Brain microvascular endothelial cell (primary cell): ENCODE measurements around the gene MDN1.

Experiments
- DNase-seq: peaks from one replicate; pipeline ENCODE4 v3.0.0-alpha.2; 2020
- H3K27ac ChIP-seq: fragments of 250-450 bp; sonication (Bioruptor Pico); 2 replicates; pipeline ENCODE4 v1.5.1; 2020; ENCODE audit warnings: mild to moderate bottlenecking, moderate library complexity
- H3K27me3 ChIP-seq: fragments of 250-450 bp; sonication (Bioruptor Pico); replicated peaks from 2 replicates; pipeline ENCODE4 v1.5.1; 2020; ENCODE audit warnings: mild to moderate bottlenecking
- H3K36me3 ChIP-seq: fragments of 250-450 bp; sonication (Bioruptor Pico); replicated peaks from 2 replicates; pipeline ENCODE4 v1.5.1; 2020; ENCODE audit warnings: mild to moderate bottlenecking
- H3K4me3 ChIP-seq: 2 replicates; pipeline ENCODE4 v1.5.1; 2011; ENCODE audit warnings: low read depth, mild to moderate bottlenecking, control low read depth, low read length, moderate library complexity
- in situ Hi-C: cut with HindIII; loops from 2 replicates; pipeline ENCODE4 v1.10.0; 2017; ENCODE audit warnings: low sequenced_read_pairs, low pct_ligation_motif_present
- TF ChIP-seq, protein P1 (sequence below): IDR thresholded peaks from 2 replicates; pipeline ENCODE4 v1.5.1; 2011; ENCODE audit warnings: low read depth, mild to moderate bottlenecking, moderate library complexity, low read length, control low read depth, inconsistent platforms; ENCODE audit errors: missing control alignments

Gene MDN1

DNA sequence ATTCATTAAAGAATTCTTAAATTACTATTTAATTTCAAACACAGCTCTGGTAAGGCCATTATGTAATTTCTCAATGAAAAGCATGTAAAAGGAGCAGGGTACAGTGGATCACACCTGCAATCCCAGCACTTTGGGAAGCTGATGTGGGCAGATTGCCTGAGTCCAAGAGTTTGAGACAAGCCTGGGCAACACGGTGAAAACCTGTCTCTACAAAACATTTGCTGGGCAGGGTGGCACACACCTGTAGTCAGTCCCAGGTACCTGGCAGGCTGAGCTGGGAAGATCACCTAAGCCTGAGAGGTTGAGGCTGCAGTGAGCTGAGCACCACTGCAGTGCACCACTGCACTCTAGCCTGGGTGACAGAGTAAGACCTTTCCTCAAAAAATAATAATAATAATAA is 37.4 kb downstream of the MDN1 start:
- Histone ChIP-seq H3K27ac (no peak overlapping the region), H3K36me3 (peaks cover 26% of the 10 kb centered on the region), H3K27me3 (no peaks in the 10 kb centered on the region), H3K4me3 (no peak overlapping the region)
- in situ Hi-C loops: no loop called here
- DNase-seq: no peak
- TF ChIP-seq, protein P1, sequence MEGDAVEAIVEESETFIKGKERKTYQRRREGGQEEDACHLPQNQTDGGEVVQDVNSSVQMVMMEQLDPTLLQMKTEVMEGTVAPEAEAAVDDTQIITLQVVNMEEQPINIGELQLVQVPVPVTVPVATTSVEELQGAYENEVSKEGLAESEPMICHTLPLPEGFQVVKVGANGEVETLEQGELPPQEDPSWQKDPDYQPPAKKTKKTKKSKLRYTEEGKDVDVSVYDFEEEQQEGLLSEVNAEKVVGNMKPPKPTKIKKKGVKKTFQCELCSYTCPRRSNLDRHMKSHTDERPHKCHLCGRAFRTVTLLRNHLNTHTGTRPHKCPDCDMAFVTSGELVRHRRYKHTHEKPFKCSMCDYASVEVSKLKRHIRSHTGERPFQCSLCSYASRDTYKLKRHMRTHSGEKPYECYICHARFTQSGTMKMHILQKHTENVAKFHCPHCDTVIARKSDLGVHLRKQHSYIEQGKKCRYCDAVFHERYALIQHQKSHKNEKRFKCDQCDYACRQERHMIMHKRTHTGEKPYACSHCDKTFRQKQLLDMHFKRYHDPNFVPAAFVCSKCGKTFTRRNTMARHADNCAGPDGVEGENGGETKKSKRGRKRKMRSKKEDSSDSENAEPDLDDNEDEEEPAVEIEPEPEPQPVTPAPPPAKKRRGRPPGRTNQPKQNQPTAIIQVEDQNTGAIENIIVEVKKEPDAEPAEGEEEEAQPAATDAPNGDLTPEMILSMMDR: no peak

DNA sequence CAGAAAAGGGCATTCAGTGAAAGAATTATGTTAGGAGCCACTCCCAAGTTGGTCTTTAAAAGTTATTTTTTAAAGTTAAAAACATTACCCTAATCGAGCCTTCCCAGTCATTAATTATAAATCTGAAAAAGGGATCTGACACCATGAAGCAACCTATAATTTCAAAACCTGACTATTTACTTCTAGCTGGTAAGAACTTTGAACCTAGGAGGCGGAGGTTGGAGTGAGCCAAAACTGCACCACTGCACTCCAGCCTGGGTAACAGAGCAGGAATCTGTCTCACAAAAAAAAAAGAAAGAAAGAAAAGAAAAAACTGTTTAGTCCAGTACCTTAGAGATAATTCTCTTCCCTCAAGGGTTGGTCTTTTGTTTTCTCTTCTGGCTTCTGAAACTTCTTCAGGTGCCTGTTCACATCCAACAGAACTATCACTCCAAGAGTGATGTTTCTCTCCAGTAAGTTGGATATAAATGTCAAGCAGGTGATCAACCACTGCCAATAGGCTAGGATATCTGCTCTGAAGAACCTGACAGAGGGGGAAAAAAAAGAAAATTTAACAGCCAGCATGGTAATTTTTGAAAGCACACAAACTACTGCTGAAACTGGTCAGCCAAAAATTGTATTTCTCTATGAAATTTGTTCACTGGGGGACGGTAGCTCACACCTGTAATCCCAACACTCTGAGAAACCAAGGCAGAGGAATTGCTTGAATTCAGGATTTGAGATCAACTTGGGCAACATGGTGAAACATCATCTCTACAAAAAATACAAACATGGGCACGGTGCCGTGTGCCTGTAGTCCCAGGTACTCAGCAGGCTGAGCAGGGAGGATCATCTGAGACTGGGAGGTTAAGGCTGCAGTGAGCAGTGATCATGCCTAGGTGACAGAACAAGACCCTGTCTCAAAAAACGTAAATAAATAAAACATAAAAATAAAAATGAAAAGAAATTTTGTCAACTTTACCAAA is 38.2 kb downstream of the MDN1 start:
- DNase-seq: no peak
- TF ChIP-seq, protein P1: no peak
- in situ Hi-C loops: no loop called here
- Histone ChIP-seq H3K4me3 (no peak overlapping the region), H3K27ac (no peak overlapping the region), H3K36me3 (peaks cover 24% of the 10 kb centered on the region), H3K27me3 (no peaks in the 10 kb centered on the region)

DNA sequence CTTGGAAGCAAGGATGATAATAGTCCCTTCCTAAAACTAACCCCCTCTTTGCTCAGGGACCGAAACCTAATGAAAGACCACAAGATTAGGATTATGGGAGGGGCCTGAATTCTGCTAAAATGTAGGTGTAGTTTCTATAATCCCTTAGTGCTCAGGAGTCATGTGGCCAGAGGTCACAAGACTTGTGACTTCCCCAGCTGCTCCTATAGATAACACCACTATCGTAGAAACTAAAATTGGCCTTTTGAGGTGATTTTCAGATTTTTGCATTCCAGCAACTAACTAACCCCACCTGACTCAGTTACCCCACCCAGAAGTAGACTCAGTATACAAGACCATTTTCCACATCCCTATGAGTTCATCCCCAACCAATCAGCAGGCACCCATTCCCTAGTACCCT is 42.1 kb downstream of the MDN1 start:
- Histone ChIP-seq H3K27ac (no peak overlapping the region), H3K4me3 (no peak overlapping the region), H3K36me3 (peaks cover 17% of the 10 kb centered on the region), H3K27me3 (no peaks in the 10 kb centered on the region)
- TF ChIP-seq, protein P1: no peak
- DNase-seq: no peak
- in situ Hi-C loops: no loop called here

DNA sequence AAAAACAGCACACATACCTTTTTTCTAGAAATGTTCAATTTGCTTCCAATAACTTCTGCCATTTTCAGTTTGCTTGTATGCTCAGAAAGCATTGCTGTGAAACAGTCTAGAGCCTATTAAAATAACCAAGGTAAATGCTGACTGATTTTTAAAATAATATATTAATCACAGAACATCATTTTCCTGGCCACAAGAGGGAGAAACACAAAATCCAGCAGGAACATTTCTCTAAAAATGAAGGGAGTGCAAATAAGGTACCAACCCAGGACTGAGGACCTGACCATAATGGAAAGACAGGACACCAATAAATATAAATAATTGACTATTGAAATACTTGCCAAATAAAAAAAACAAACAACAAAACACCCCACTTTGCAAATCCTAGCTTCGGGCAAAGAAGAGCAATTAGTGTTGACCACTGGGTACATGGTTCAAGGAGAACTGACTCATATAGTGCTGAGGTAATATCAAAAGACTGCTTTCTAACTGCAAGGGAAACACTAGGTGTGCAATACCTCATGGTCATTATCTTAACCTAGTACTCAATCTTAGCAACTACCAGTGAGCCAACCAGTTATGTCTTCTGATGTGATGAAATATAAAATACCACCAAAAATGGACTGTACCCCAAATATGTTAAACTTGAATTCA is 42.9 kb downstream of the MDN1 start:
- Histone ChIP-seq H3K27me3 (no peaks in the 10 kb centered on the region), H3K4me3 (no peak overlapping the region), H3K27ac (no peak overlapping the region), H3K36me3 (peaks cover 17% of the 10 kb centered on the region)
- DNase-seq: no peak
- in situ Hi-C loops: no loop called here
- TF ChIP-seq, protein P1: no peak

DNA sequence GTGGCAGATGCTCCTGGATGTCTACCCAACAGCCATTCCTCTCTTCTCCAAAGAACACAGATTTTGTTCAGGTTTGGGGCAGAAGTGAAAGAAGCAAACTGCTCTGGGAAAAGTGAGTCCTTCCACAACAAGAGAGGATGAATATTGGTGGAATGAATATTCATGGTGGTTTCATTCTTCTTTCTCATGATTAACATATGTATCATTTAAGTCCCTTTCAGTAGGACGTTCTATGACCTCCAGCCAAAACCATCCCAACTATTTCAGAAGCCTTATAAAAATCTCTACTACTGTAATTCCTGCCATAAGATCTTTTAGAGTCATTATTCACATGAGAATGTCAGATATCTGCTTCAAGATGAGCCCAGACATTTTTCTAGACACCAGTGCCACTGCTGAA is 44.4 kb downstream of the MDN1 start:
- peaks cover 24% of the 10 kb centered on the region for H3K36me3 ChIP-seq
- TF ChIP-seq, protein P1: no peak
- no peak overlapping the region for H3K27ac ChIP-seq
- in situ Hi-C loops: no loop called here
- no peak for DNase-seq
- H3K4me3 ChIP-seq: no peak overlapping the region
- no peaks in the 10 kb centered on the region for H3K27me3 ChIP-seq
